Measurements from ENCODE around the gene SPECC1. TPM values are rescaled to one million over a fixed set of nuclear protein-coding genes. Genes with fewer than 3 reads are reported as not detected.
"Not testable (repeated sequence)": the region's sequence is repeated elsewhere in the genome, so short reads cannot be mapped to it uniquely, and the experiment has no call there.

Gene SPECC1
- total RNA-seq, 2 donors from 2014 or later, result 10.3 to 13.5 TPM

DNA sequence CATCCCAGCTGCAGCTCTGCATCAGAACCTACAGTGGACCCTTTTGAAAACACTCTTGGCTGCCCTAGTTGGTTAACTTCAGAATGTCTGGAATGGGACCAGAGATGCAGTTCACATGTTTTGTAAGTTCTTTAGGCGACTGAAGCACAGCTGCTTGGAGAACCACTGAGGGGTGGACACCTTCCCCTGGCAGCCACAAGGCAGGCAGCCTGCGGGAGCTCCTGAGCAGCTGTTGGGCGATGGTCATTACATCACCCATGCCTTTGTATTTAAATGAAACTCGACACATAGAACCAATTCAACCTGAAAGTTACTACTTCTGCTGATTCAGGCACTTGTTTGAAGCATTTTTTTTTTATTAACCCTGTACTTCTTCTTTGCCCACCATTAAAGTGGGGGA lies 306.7 kb downstream of the SPECC1 start:
- Histone ChIP-seq H3K27me3 (no peaks in the 10 kb centered on the region), H3K27ac (no peak overlapping the region), H3K4me1 (peaks cover 0 to 6% of the 10 kb centered on the region in 2 donors), H3K4me3 (no peak overlapping the region), H3K9me3 (no peaks in the 10 kb centered on the region), H3K36me3 (no peaks in the 10 kb centered on the region)
- TF ChIP-seq, protein P1, sequence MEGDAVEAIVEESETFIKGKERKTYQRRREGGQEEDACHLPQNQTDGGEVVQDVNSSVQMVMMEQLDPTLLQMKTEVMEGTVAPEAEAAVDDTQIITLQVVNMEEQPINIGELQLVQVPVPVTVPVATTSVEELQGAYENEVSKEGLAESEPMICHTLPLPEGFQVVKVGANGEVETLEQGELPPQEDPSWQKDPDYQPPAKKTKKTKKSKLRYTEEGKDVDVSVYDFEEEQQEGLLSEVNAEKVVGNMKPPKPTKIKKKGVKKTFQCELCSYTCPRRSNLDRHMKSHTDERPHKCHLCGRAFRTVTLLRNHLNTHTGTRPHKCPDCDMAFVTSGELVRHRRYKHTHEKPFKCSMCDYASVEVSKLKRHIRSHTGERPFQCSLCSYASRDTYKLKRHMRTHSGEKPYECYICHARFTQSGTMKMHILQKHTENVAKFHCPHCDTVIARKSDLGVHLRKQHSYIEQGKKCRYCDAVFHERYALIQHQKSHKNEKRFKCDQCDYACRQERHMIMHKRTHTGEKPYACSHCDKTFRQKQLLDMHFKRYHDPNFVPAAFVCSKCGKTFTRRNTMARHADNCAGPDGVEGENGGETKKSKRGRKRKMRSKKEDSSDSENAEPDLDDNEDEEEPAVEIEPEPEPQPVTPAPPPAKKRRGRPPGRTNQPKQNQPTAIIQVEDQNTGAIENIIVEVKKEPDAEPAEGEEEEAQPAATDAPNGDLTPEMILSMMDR (IDR thresholded peaks at IDR 0.05), result no peak
- DNase-seq (ENCODE audit: low spot score), result no peak

GRCh38 chr17:20320535-20321229 lies 311.5 kb downstream of the SPECC1 start:
- H3K27me3 ChIP-seq, H3K27ac ChIP-seq: not testable (repeated sequence)

GRCh38 chr17:20321357-20321756 lies 312.2 kb downstream of the SPECC1 start:
- H3K36me3 ChIP-seq; H3K4me3 ChIP-seq; H3K4me1 ChIP-seq; DNase-seq (ENCODE audit: low spot score); H3K9me3 ChIP-seq; H3K27me3 ChIP-seq; H3K27ac ChIP-seq: not testable (repeated sequence)

More at GRCh38 chr17:20320535-20321229, 311.5 kb downstream of the SPECC1 start:
- not testable (repeated sequence) for H3K4me1 ChIP-seq, H3K36me3 ChIP-seq, H3K9me3 ChIP-seq
- TF ChIP-seq, protein P1 (IDR thresholded peaks at IDR 0.05), result peak; percentile 92 to 98
- H3K4me3 ChIP-seq, result peak overlapping the region; percentile 26 to 48
- DNase-seq (ENCODE audit: low spot score), result peak; percentile 67

- not testable (repeated sequence) for H3K36me3 ChIP-seq; H3K27ac ChIP-seq; DNase-seq (ENCODE audit: low spot score); H3K4me1 ChIP-seq; H3K27me3 ChIP-seq; H3K9me3 ChIP-seq; H3K4me3 ChIP-seq
Observed at GRCh38 chr17:20327739-20328138, 318.6 kb downstream of the SPECC1 start.

- not testable (repeated sequence) for DNase-seq (ENCODE audit: low spot score); H3K9me3 ChIP-seq; H3K36me3 ChIP-seq; H3K4me1 ChIP-seq; H3K4me3 ChIP-seq; H3K27ac ChIP-seq; H3K27me3 ChIP-seq
Observed at GRCh38 chr17:20351405-20351804, 342.2 kb downstream of the SPECC1 start.

DNA sequence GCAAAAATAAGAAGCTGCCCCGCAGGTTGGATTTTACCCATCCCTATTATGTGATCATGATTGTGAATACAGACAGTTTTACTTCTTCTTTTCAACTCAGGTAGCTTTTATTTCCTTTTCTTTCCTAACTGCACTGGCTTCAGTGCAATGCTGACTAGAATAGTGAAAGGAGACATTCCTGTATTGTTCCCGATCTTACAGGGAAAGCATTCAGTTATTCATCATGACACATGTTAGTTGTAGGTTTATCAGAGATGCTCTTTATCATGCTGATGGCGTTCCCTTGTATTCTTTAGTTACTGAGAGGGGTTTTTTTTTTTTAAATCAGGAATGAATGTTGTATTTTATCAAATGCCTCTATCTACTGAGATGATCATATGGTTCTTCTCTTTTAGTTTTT lies 343.4 kb downstream of the SPECC1 start:
- not testable (repeated sequence) for DNase-seq (ENCODE audit: low spot score); H3K27ac ChIP-seq; H3K4me1 ChIP-seq; H3K27me3 ChIP-seq; H3K4me3 ChIP-seq; H3K36me3 ChIP-seq; H3K9me3 ChIP-seq

DNA sequence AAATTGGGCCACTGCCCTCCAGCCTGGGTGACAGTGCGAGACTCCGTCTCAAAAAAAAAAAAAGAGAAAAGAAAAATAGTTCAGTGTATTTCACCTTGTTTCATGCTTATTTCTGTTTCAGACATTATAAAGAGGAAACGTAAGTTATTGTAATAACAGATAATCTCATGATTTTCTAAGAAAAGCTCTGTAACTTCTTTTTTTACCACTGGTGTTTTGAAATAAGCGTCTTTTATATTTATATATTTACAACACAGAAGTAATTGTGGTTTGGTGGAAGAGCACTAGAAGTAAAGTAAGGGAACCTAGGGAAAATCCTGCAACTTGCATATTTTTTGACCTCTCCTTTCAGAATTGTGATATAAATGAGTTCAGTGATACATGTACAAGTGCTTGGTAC lies 354.7 kb downstream of the SPECC1 start:
- not testable (repeated sequence) for H3K27me3 ChIP-seq; DNase-seq (ENCODE audit: low spot score); H3K4me1 ChIP-seq; H3K4me3 ChIP-seq; H3K9me3 ChIP-seq; H3K36me3 ChIP-seq; H3K27ac ChIP-seq

Other genes starting within 250 kb of the SPECC1 start
- gene ULK2, start 141.4 kb upstream of the SPECC1 start, total RNA-seq, result 10 to 100 TPM; 18.4 to 20.3 TPM
- gene AKAP10, start 31.5 kb upstream of the SPECC1 start, total RNA-seq, result 10 to 100 TPM; 14.4 to 16.5 TPM